RWPE2 (cell line): ENCODE data around the gene MYOM1.
"Not testable (repeated sequence)": the region's sequence is repeated elsewhere in the genome, so short reads cannot be mapped to it uniquely, and the experiment has no call there.

Experiments
- ATAC-seq: fragments of 200-7000 bp; cut with Tn5 transposase; 3 replicates; pipeline ENCODE4 v1.9.1; 2021; ENCODE audit warnings: low read depth
- DNase-seq: peaks from one replicate; pipeline ENCODE4 v3.0.0-alpha.2; 2020; ENCODE audit warnings: low spot score
- H3K27ac ChIP-seq: fragments of 450-650 bp; 2 replicates; pipeline ENCODE4 v1.5.1; 2017; ENCODE audit warnings: mild to moderate bottlenecking; ENCODE audit not compliant: poor library complexity, severe bottlenecking
- H3K27me3 ChIP-seq: fragments of 250-450 bp; sonication (Bioruptor Pico); 2 replicates; pipeline ENCODE4 v1.5.1; 2021; ENCODE audit warnings: mild to moderate bottlenecking, moderate library complexity; ENCODE audit not compliant: insufficient read depth, poor library complexity, severe bottlenecking
- H3K36me3 ChIP-seq: fragments of 250-450 bp; sonication (Bioruptor Pico); 2 replicates; pipeline ENCODE4 v1.5.1; 2020; ENCODE audit warnings: low read depth, mild to moderate bottlenecking, moderate library complexity
- H3K4me1 ChIP-seq: fragments of 250-450 bp; sonication (Bioruptor Pico); 2 replicates; pipeline ENCODE4 v1.5.1; 2021; ENCODE audit warnings: mild to moderate bottlenecking, moderate library complexity; ENCODE audit not compliant: insufficient read depth, poor library complexity, severe bottlenecking
- H3K4me3 ChIP-seq: fragments of 250-450 bp; sonication (Bioruptor Pico); 2 replicates; pipeline ENCODE4 v1.5.1; 2021; ENCODE audit warnings: mild to moderate bottlenecking, moderate library complexity; ENCODE audit not compliant: severe bottlenecking
- H3K9me3 ChIP-seq: fragments of 250-450 bp; sonication (Bioruptor Pico); 2 replicates; pipeline ENCODE4 v1.5.1; 2021; ENCODE audit warnings: mild to moderate bottlenecking, moderate library complexity; ENCODE audit not compliant: severe bottlenecking
- CTCF ChIP-seq: fragments of 450-650 bp; IDR thresholded peaks from one replicate; pipeline ENCODE4 v1.5.1; 2017; ENCODE audit warnings: mild to moderate bottlenecking, moderate library complexity; ENCODE audit not compliant: poor library complexity, severe bottlenecking

The MYOM1 gene

DNA sequence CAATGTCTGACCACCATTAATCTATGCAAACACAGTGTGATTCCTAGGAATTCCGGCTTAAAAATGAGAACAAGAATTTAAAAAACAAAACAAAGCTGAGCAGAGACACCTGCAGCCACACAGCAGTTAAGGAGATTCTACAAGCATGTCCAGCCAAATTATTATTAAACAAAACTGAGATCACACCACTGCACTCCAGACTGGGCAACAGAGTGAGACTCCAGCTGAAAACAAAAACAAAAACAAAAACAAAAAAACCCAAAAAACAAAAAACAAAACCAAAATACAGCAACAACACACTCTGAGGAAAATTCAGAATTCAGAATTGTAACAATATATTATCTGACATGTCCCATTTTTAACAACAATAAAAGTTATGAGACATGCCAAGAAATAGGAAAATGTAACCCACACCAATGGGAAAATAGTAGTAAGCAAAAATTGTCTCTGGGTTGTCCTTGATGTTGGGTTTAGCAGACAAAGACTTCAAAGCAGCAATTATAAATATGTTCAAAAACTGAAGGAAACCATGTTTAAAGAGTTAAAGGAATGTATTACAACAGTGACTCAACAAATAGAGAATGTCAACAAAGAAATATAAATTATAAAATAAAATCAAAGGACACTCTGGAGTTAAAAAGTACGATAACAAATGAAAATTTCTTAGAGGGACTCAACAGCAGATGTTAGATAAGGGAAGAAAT lies 19.7 kb downstream of the MYOM1 start:
- TF ChIP-seq CTCF = no peak
- Histone ChIP-seq H3K4me1 (no peaks in the 10 kb centered on the region), H3K27me3 (no peaks in the 10 kb centered on the region), H3K27ac (no peak overlapping the region), H3K9me3 (peaks cover 3% of the 10 kb centered on the region), H3K4me3 (no peak overlapping the region), H3K36me3 (no peaks in the 10 kb centered on the region)
- DNase-seq (no peak), ATAC-seq (no peak)

DNA sequence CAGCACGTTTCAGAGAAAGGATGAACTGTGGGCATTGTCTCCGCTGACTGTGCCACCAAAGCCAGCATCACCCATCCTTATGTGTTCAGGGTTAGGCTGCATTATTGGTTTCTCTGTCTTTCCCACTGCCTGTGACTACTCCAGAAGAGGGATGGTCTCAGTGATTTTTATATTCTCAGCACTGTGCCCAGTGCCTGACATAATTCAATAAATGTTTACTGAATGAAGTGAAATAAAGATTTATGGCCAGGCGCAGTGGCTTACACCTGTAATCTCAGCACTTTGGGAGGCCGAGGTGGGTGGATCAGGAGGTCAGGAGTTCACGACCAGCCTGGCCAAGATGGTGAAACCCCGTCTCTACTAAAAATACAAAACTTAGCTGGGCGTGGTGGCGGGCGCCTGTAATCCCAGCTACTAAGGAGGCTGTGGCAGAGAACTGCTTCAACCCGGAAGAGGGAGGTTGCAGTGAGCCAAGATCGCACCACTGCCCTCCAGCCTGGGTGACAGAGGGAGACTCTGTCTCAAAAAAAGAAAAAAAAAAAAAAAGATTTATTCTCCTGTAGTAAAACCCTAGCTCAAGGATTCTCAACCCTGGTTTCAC lies 21.4 kb downstream of the MYOM1 start:
- not testable (repeated sequence) for H3K4me3 ChIP-seq, H3K27me3 ChIP-seq, H3K4me1 ChIP-seq, H3K27ac ChIP-seq, H3K36me3 ChIP-seq, H3K9me3 ChIP-seq, DNase-seq, ATAC-seq

DNA sequence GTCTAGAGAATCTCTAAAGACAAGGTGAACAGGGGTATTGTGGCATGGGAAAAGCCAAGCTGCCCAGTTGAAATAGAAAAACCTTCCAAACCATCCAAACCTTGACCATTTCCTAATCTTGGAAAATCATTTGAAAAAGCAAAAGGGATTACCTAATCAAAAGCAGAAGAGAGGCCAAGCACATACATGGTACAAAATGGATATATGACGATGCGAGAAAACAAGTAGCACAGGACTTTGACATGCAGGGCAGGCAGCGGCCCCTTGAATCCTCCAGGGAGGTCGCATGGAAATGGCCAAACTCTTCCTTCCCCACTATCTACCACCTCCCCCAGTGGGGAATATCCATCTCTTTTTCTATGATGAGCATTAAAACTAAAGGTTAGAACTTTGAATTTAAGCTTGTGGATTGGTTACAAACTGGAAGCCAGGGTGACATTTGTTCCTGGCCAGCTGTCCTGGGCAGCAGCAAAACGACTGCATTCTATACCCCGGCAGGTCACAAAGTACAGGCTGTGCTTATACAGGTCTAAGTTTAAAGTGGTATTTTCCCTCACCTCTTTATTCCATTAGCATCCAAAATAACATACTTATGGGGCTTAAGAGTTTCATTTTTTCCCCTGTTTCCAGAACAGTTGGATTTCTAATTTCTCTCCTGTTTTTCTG lies 24.7 kb downstream of the MYOM1 start:
- no peak overlapping the region for H3K4me3 ChIP-seq
- H3K27ac ChIP-seq = no peak overlapping the region
- H3K9me3 ChIP-seq = no peaks in the 10 kb centered on the region
- ATAC-seq = no peak
- no peaks in the 10 kb centered on the region for H3K27me3 ChIP-seq
- no peaks in the 10 kb centered on the region for H3K36me3 ChIP-seq
- no peaks in the 10 kb centered on the region for H3K4me1 ChIP-seq
- DNase-seq = no peak
- TF ChIP-seq CTCF = no peak

DNA sequence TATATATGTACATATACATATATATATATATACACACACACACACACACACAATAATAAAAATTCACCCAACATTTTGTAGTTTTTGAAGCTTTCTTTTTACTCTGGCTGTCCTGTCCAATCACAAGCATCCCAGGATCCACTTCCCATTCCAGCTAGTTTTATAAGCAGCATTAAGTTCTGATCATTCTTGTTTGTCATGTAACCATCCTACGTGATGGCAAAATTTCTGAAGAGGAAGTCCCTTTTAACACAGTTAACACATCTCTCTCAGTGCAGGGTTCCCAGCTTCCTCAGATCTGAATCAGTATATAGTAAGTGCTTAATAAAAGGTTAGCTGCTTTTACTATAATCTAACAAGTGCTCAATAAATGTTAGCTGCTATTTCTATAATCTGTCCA lies 26.4 kb downstream of the MYOM1 start:
- Histone ChIP-seq H3K36me3 (no peaks in the 10 kb centered on the region), H3K4me1 (no peaks in the 10 kb centered on the region), H3K27ac (no peak overlapping the region), H3K27me3 (no peaks in the 10 kb centered on the region), H3K4me3 (no peak overlapping the region), H3K9me3 (no peaks in the 10 kb centered on the region)
- TF ChIP-seq CTCF = no peak
- no peak for DNase-seq
- no peak for ATAC-seq

DNA sequence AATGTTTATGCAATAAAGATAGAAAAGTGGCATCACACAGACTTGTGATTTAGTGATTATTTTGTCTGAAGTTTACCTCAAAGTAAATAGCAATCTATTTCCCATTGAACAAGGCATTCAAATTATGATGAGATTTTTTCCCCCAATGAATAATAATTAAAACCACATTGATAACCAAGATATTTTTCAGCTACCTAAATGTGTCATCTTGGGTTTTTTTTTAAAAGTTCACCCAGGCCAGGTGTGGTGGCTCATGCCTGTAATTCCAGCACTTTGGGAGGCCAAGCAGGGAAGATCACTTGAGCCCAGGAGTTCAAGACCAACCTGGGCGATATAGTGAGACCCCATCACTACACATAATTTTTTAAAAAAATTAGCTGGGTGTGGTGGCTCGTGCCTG lies 27.0 kb downstream of the MYOM1 start:
- no peaks in the 10 kb centered on the region for H3K4me1 ChIP-seq
- no peaks in the 10 kb centered on the region for H3K36me3 ChIP-seq
- no peaks in the 10 kb centered on the region for H3K27me3 ChIP-seq
- DNase-seq (no peak), ATAC-seq (no peak)
- no peak overlapping the region for H3K27ac ChIP-seq
- TF ChIP-seq CTCF = no peak
- no peak overlapping the region for H3K4me3 ChIP-seq
- H3K9me3 ChIP-seq = no peaks in the 10 kb centered on the region
